ENCODE results near the gene APLP2. TPM values are rescaled to one million over a fixed set of nuclear protein-coding genes. Genes with fewer than 3 reads are reported as not detected.
A peak's percentile ranks its signal among the peaks of the same experiment; 100 is the strongest.

APLP2 gene
- total RNA-seq, 2 experiments from 2014 or later = 25.5 to 29.8 TPM

DNA sequence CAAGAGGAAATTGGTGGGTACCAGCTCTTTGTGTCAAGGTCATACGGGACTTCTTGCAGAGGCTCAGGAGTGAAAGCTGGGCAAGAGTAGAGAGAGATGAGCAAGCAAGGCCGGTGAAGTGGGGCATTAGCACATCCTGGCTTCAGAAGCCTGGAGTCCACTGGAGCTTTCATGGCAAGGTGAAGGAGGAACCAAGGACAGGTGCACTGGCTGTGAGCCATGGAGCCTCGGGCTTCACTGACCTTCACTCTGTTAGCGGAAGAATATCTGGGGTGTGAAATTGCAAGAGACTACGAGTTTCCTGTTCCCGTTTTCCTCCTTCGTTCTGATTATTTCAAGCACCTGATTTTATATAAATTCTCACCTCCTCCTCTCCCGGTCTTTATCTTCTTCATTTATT, 64.0 kb downstream of the APLP2 start:
- TF ChIP-seq, protein P1, sequence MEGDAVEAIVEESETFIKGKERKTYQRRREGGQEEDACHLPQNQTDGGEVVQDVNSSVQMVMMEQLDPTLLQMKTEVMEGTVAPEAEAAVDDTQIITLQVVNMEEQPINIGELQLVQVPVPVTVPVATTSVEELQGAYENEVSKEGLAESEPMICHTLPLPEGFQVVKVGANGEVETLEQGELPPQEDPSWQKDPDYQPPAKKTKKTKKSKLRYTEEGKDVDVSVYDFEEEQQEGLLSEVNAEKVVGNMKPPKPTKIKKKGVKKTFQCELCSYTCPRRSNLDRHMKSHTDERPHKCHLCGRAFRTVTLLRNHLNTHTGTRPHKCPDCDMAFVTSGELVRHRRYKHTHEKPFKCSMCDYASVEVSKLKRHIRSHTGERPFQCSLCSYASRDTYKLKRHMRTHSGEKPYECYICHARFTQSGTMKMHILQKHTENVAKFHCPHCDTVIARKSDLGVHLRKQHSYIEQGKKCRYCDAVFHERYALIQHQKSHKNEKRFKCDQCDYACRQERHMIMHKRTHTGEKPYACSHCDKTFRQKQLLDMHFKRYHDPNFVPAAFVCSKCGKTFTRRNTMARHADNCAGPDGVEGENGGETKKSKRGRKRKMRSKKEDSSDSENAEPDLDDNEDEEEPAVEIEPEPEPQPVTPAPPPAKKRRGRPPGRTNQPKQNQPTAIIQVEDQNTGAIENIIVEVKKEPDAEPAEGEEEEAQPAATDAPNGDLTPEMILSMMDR (IDR thresholded peaks at IDR 0.05) = no peak
- Mint-ChIP-seq H3K27me3 (no peaks in the 10 kb centered on the region), H3K9me3 (no peaks in the 10 kb centered on the region), H3K27ac (no peak overlapping the region), H3K4me1 (ENCODE audit: low read depth) (peaks cover 3% of the 10 kb centered on the region), H3K36me3 (ENCODE audit: low read depth) (peaks cover 7% of the 10 kb centered on the region), H3K4me3 (no peak overlapping the region)
- DNase-seq (no peak), ATAC-seq (no peak)
- ChIA-PET POLR2A (no interaction called here), CTCF (interaction anchor here (0.9 to 8.9 kb wide), 3 partner anchors 141 to 252 kb away, joined by 3 to 178 read pairs (median 4); no protein-coding TSS in a partner anchor)
- intact Hi-C loops (cut with micrococcal nuclease) = loop anchor here (2.0 to 5.0 kb wide), 2 partner anchors 131 to 211 kb away; partner anchors contain the start of gene PRDM10

GRCh38 chr11:130136107-130136506, 66.4 kb downstream of the APLP2 start:
- Mint-ChIP-seq H3K27me3 (no peaks in the 10 kb centered on the region), H3K9me3 (no peaks in the 10 kb centered on the region), H3K4me3 (no peak overlapping the region), H3K36me3 (ENCODE audit: low read depth) (peaks cover 9% of the 10 kb centered on the region), H3K4me1 (ENCODE audit: low read depth) (peaks cover 3% of the 10 kb centered on the region), H3K27ac (no peak overlapping the region)
- POLR2A ChIA-PET = no interaction called here
- CTCF ChIA-PET = interaction anchor here (1.9 to 8.9 kb wide), 2 partner anchors 144 to 212 kb away, joined by 6 to 178 read pairs; no protein-coding TSS in a partner anchor
- ATAC-seq (no peak), DNase-seq (no peak)
- TF ChIP-seq, protein P1 (IDR thresholded peaks at IDR 0.05) = no peak
- intact Hi-C loops (cut with micrococcal nuclease) = no loop called here

GRCh38 chr11:130137999-130138398, 68.3 kb downstream of the APLP2 start:
- Mint-ChIP-seq H3K4me1 (ENCODE audit: low read depth) (peaks cover 3% of the 10 kb centered on the region), H3K4me3 (no peak overlapping the region), H3K27ac (no peak overlapping the region), H3K27me3 (no peaks in the 10 kb centered on the region), H3K36me3 (ENCODE audit: low read depth) (peaks cover 7% of the 10 kb centered on the region), H3K9me3 (no peaks in the 10 kb centered on the region)
- DNase-seq (peak; percentile 45), ATAC-seq (no peak)
- ChIA-PET CTCF (interaction anchor here (8.9 kb wide), 1 partner anchor 214 kb away, joined by 178 read pairs; no protein-coding TSS in a partner anchor), POLR2A (no interaction called here)
- intact Hi-C loops (cut with micrococcal nuclease) = no loop called here
- TF ChIP-seq, protein P1 (IDR thresholded peaks at IDR 0.05) = no peak

DNA sequence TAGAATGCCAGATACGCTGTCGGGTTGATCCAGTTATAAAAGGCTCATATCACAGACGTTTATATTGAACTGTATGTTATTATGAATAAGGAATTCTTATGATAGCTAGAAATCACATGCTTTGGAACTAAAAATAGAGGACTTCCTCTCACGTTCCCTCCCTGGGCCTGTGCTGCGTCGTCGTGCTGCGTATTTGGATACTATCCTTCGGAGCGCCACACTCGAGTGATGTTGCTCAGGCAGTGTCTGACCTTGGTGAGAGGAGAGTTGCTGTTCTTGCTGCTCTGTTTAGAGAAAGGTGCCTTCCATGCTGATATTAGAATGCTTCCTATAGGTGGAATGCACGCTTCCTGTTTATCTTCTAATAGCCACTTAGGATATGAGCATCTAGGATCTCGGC, 69.7 kb downstream of the APLP2 start:
- ChIA-PET CTCF (no interaction called here), POLR2A (no interaction called here)
- Mint-ChIP-seq H3K36me3 (ENCODE audit: low read depth) (peaks cover 7% of the 10 kb centered on the region), H3K9me3 (no peaks in the 10 kb centered on the region), H3K27ac (no peak overlapping the region), H3K4me3 (no peak overlapping the region), H3K4me1 (ENCODE audit: low read depth) (peaks cover 3% of the 10 kb centered on the region), H3K27me3 (no peaks in the 10 kb centered on the region)
- ATAC-seq (no peak), DNase-seq (no peak)
- intact Hi-C loops (cut with micrococcal nuclease) = no loop called here
- TF ChIP-seq, protein P1 (IDR thresholded peaks at IDR 0.05) = no peak

DNA sequence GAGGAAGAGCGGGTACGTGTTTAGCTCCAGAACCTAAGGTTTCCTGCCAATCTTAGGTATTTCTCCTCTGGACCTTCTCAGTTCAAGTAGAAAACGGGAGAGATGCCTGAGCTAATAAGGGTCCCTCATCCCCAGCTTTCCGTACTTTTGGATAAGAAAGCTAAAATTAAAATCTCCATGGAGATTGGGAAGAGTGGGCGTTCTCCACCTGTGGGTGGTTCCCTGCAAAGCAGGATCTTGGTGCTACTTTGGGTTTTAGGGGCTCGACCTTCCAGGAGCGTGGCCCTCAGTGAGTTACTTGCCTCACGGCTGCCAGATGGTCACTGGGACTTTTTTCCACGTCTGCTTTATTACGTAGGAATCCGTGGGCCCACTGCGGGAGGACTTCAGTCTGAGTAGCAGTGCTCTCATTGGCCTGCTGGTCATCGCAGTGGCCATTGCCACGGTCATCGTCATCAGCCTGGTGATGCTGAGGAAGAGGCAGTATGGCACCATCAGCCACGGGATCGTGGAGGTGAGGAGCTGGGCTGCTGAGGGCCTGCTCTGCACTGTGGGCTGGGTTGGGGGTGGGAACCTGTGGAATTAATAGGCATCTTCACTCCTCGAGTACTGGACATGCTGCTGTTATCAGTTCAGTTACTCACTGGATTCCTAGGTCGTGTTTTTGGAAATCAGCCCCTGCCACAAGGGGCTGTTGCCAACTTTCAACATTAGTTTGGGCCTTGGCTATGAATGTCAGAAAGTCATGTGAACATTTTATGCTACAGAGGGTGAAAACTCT, 72.1 kb downstream of the APLP2 start:
- TF ChIP-seq, protein P1 (IDR thresholded peaks at IDR 0.05) = no peak
- ATAC-seq (no peak), DNase-seq (no peak)
- Mint-ChIP-seq H3K4me3 (no peak overlapping the region), H3K9me3 (no peaks in the 10 kb centered on the region), H3K27ac (no peak overlapping the region), H3K36me3 (ENCODE audit: low read depth) (peaks cover 9% of the 10 kb centered on the region), H3K27me3 (no peaks in the 10 kb centered on the region), H3K4me1 (ENCODE audit: low read depth) (peaks cover 6% of the 10 kb centered on the region)
- intact Hi-C loops (cut with micrococcal nuclease) = no loop called here
- CTCF ChIA-PET = interaction anchor here (1.5 kb wide), 1 partner anchor 10 kb away, joined by 8 read pairs; no protein-coding TSS in a partner anchor
- POLR2A ChIA-PET = no interaction called here

Data from activated CD8-positive, alpha-beta T cell treated with anti-CD3 and anti-CD28 coated beads for 36 hours (primary cell).